SU-DHL-6 (cell line): ENCODE data around the gene PHOX2B.

Experiments
- H2AFZ ChIP-seq: fragments of 200-600 bp; sonication (generic); 2 replicates; pipeline ENCODE4 v1.6.1; 2014; ENCODE audit warnings: low read depth, mild to moderate bottlenecking, moderate library complexity, mixed read lengths, antibody characterized with exemption, low read length; ENCODE audit not compliant: severe bottlenecking
- H3F3A ChIP-seq: fragments of 200-600 bp; shearing (Covaris generic); 2 replicates; pipeline ENCODE4 v1.6.0; 2016; ENCODE audit warnings: antibody characterized with exemption, mild to moderate bottlenecking; ENCODE audit not compliant: insufficient read depth
- H3K27ac ChIP-seq: fragments of 200-600 bp; sonication (generic); 2 replicates; pipeline ENCODE4 v1.5.1; 2016; ENCODE audit warnings: low read depth, mild to moderate bottlenecking, low read length, moderate library complexity, mixed read lengths
- H3K27me3 ChIP-seq: fragments of 200-600 bp; sonication (generic), shearing (Covaris generic); 2 replicates; pipeline ENCODE4 v1.6.0; 2014; ENCODE audit warnings: mild to moderate bottlenecking, low read length
- H3K36me3 ChIP-seq: fragments of 200-600 bp; sonication (generic); 2 replicates; pipeline ENCODE4 v1.6.1; 2014; ENCODE audit warnings: mild to moderate bottlenecking, low read length, mixed read lengths
- H3K4me2 ChIP-seq: fragments of 300-600, 200-600 bp; shearing (Covaris generic), sonication (generic); 2 replicates; pipeline ENCODE4 v1.6.0; 2014; ENCODE audit warnings: low read length, low read depth, mild to moderate bottlenecking; ENCODE audit not compliant: poor library complexity, severe bottlenecking
- H3K4me3 ChIP-seq: fragments of 200-600 bp; sonication (generic); 2 replicates; pipeline ENCODE4 v1.5.1; 2014; ENCODE audit warnings: antibody characterized with exemption, low read length, mild to moderate bottlenecking, mixed read lengths; ENCODE audit not compliant: insufficient read depth, poor library complexity, severe bottlenecking
- H3K79me2 ChIP-seq: fragments of 200-600 bp; sonication (generic); 2 replicates; pipeline ENCODE4 v1.6.1; 2014; ENCODE audit warnings: mild to moderate bottlenecking, low read length, moderate library complexity; ENCODE audit not compliant: insufficient read depth
- H3K9ac ChIP-seq: fragments of 200-600 bp; sonication (generic); 2 replicates; pipeline ENCODE4 v1.7.0; 2014; ENCODE audit warnings: mild to moderate bottlenecking, low read length
- H3K9me2 ChIP-seq: fragments of 200-600 bp; sonication (generic); replicated peaks from 2 replicates; pipeline ENCODE4 v1.6.1; 2014; ENCODE audit warnings: low read length; ENCODE audit not compliant: insufficient read depth
- H3K9me3 ChIP-seq: fragments of 200-600 bp; sonication (generic); 2 replicates; pipeline ENCODE4 v1.6.1; 2014; ENCODE audit warnings: low read length, mixed read lengths; ENCODE audit not compliant: insufficient read depth
- H4K20me1 ChIP-seq: fragments of 200-600 bp; sonication (generic); 2 replicates; pipeline ENCODE4 v1.6.1; 2014; ENCODE audit warnings: low read depth, mild to moderate bottlenecking, antibody characterized with exemption, low read length, moderate library complexity, mixed read lengths
- EZH2phosphoT487 ChIP-seq: fragments of 200-600 bp; sonication (generic), shearing (Covaris generic); conservative IDR thresholded peaks from 2 replicates; pipeline ENCODE4 v1.6.1; 2018; ENCODE audit warnings: mild to moderate bottlenecking, antibody characterized with exemption, low read length, moderate library complexity, mixed read lengths
- TF ChIP-seq, protein P1 (sequence below): fragments of 200-600 bp; sonication (generic); IDR thresholded peaks from one replicate; pipeline ENCODE4 v1.5.1; 2017; ENCODE audit warnings: antibody characterized with exemption, mild to moderate bottlenecking, low read length, moderate library complexity; ENCODE audit not compliant: insufficient read depth, poor library complexity, severe bottlenecking

The PHOX2B gene

DNA sequence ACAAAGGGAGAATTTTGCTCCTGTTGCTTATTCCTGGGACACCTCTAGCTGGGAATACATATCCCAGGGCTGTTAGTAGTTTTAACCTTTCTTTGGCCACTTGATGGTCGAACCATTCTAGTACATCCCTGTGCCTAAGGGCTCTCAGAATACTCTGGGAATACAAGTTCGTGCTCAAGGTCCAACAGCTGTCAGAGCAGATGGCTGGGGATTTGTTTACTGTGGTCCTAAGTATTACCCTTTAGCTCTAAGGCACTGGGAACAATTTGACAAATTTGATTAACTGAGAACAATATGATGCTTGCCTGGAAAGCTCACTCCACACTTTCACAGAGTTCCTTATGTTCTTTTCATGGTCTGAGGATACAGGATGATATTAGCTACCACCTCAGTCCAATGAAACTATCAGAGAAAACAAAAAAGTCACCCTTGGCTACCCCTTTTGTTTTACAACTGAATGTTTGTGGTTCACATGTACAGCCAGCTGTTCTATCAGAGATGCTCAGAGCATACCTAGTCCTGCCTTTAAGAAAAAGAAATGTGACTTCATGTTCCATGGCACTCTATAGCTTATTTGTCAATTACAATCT, 47.4 kb upstream of the PHOX2B start:
- Histone ChIP-seq H3K9me3 (no peaks in the 10 kb centered on the region), H3K9me2 (no peaks in the 10 kb centered on the region), H3K27ac (no peak overlapping the region), H4K20me1 (no peaks in the 10 kb centered on the region), H2AFZ (no peak overlapping the region), H3F3A (no peaks in the 10 kb centered on the region), H3K36me3 (no peaks in the 10 kb centered on the region), H3K9ac (no peak overlapping the region), H3K4me3 (no peak overlapping the region), H3K27me3 (no peaks in the 10 kb centered on the region), H3K4me2 (no peak overlapping the region), H3K79me2 (no peaks in the 10 kb centered on the region)
- no peak for TF ChIP-seq EZH2phosphoT487
- TF ChIP-seq, protein P1, sequence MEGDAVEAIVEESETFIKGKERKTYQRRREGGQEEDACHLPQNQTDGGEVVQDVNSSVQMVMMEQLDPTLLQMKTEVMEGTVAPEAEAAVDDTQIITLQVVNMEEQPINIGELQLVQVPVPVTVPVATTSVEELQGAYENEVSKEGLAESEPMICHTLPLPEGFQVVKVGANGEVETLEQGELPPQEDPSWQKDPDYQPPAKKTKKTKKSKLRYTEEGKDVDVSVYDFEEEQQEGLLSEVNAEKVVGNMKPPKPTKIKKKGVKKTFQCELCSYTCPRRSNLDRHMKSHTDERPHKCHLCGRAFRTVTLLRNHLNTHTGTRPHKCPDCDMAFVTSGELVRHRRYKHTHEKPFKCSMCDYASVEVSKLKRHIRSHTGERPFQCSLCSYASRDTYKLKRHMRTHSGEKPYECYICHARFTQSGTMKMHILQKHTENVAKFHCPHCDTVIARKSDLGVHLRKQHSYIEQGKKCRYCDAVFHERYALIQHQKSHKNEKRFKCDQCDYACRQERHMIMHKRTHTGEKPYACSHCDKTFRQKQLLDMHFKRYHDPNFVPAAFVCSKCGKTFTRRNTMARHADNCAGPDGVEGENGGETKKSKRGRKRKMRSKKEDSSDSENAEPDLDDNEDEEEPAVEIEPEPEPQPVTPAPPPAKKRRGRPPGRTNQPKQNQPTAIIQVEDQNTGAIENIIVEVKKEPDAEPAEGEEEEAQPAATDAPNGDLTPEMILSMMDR = no peak

DNA sequence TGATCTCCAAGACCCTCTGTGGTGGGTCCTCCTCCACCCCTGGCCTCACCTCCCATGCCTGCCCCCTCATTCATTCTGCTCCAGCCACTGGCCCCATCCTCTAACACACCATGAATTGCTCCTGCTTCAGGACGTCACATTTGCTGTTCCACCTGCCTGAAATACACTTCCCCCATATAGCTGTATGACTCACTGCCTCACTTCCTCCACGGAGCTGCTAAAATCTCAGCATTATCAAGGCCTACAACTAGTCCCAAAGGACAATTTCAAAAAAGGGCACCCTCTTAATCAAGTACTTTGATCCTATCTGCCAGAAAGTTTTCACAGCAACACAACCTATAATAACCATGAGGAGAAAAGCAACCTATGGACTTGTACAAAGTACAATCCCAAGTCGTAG, 43.6 kb upstream of the PHOX2B start:
- Histone ChIP-seq H2AFZ (no peak overlapping the region), H3K4me3 (no peak overlapping the region), H3K79me2 (no peaks in the 10 kb centered on the region), H3K9me3 (no peaks in the 10 kb centered on the region), H4K20me1 (no peaks in the 10 kb centered on the region), H3K9me2 (no peaks in the 10 kb centered on the region), H3K4me2 (no peak overlapping the region), H3K27ac (no peak overlapping the region), H3F3A (no peaks in the 10 kb centered on the region), H3K9ac (no peak overlapping the region), H3K27me3 (no peaks in the 10 kb centered on the region), H3K36me3 (no peaks in the 10 kb centered on the region)
- TF ChIP-seq, protein P1 = no peak
- TF ChIP-seq EZH2phosphoT487 = no peak

DNA sequence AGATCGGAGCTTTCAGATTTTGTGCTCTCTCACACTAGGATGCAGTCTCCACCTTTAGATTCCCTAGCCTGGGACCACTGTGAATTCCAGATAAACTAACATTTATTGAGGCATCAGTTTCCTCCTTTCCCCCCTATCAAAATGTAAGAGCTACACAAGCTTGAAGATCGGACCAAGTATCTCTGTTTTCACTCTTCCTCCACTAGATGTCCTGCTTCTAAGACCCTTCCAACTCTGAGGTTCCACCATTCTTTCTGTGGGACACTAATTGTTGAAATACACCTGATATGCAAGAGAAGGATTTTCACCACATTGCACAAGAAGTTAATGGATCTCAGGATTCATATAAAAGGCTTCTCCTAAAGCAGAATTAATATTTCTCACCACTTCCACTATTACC, 43.0 kb upstream of the PHOX2B start:
- Histone ChIP-seq H3K27ac (no peak overlapping the region), H3K4me3 (no peak overlapping the region), H3K4me2 (no peak overlapping the region), H3K36me3 (no peaks in the 10 kb centered on the region), H3K27me3 (no peaks in the 10 kb centered on the region), H3K79me2 (no peaks in the 10 kb centered on the region), H3K9me2 (no peaks in the 10 kb centered on the region), H2AFZ (no peak overlapping the region), H3K9me3 (no peaks in the 10 kb centered on the region), H3F3A (no peaks in the 10 kb centered on the region), H4K20me1 (no peaks in the 10 kb centered on the region), H3K9ac (no peak overlapping the region)
- no peak for TF ChIP-seq EZH2phosphoT487
- TF ChIP-seq, protein P1 = no peak
